ENCODE results near the gene NEBL.

NEBL gene

DNA sequence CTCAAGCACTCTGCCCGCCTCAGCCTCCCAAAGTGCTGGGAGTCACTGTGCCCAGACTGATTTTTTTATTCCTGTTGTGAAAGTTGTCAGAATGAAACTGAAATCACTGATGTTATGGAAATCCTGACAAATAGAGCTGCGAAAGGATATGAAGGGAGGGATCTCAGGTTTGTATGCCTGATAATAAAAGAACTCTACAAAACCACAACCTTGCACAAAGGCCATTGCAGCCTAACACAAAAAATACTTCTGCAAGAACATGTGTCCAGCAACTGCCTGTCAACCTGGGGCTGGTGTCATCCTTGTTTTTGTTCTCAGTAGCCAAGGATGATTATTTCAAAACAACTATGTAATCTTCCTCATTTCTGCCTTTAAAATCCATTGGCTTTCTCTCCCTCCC, 126.1 kb downstream of the NEBL start:
- DNase-seq (ENCODE audit: low spot score): no peak

DNA sequence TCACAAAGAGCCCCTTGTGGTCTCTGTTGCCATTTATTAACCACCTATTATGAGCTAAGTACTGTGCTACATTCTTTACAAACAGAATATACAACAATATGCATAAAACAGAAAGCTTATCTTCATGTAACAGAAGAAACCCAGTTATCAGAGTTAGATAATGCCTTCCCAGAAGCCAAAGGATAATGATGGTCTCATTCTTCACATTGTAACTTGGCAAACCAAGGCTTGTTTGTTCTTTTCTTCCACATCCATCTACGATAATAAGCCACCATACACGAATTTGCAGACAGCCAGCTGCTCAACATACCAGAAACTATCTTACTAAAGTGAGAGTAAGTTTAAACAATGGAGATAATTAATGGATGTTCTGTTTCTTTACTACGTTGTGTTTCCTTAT, 127.6 kb downstream of the NEBL start:
- no peak for DNase-seq (ENCODE audit: low spot score)

DNA sequence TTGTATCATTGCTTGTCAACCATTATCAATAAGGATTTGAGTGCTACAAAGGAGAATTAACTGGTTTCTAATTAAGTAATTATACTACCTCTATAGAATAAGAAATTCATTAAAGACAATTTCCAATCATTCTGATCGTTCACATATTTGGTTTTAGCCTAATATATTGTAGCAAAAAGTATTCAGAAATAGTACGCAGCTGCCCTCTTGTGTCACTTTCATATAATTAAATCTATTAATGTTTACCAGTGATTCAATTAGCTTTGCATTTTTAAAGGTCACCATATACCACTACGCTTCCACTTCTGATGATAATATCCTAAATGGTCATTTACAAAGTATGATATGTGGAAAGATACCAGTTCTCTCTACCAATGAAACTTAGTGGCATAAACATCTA, 128.3 kb downstream of the NEBL start:
- no peak for DNase-seq (ENCODE audit: low spot score)

DNA sequence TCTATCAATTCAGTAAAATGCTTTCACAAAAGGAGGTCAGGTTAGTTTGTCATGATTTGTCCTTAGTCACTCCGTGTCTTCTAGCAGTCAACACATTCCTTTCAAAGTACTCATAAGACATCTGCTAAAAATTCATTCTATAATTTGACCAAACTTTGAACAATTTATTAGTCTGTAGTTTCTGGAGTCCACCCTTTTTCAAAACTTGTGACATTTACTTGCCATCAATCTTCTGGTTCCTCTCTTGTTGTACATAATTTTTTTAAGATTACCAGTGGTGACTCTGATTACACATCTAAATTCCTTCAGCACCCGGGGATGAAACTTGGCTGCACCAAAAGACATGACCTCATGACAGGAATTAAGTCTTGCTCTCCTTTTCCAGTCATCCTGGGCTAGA, 130.1 kb downstream of the NEBL start:
- peak; percentile 20 for DNase-seq (ENCODE audit: low spot score)

DNA sequence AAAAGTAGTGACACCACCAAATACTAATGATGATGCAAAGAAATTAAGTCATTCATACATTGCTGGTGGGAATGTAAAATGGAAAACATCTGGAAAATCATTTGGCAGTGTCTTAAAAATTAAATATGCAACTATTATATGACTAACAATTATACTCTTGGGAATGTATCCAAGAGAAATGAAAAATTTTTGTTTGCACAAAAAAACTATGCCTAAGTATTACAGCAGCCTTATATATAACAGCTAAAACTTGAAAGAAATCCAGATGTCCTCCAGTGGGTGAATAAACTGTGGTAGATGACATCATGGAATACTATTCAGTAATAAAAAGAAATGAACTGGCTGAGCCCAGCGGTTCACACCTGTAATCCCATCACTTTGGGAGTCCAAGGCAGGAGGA, 132.0 kb downstream of the NEBL start:
- no peak for DNase-seq (ENCODE audit: low spot score)

DNA sequence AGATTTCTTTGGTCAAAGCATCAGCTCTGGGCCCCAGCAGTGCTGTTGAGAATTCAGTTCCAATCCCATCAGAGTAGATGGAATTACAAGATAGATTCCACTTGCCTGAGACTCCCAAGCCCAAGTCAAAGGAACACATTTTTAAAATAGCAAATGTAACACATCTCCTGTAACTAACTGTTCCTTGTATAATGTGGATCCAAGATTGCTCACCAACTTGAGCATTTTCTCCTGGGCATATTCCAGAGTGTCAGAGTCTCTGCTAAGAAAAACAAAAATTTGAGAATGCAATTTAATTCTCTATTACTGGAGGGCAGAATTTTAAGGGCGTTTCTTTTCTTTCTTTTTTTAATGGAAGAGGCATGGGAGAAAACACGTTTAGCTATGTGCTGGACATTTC, 136.7 kb downstream of the NEBL start:
- no peak for DNase-seq (ENCODE audit: low spot score)

DNA sequence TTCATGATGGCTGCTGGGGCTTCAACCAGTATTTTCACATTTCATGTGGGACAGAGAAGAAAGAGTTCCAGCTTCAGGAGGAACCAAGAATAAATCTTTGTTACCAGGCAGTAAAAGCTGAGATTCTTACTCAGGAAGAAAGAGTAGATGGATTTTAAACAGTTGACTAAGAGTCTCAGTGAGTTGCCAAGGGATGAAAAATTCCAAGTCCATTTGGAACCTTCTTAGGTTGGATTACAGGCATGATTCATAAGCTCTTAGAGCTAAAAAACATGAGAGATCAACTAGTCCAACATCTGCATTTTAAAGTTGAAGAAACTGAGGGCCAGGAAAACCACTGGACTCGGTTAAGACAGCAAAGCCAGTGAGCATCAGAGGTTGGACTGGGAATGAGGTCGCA, 148.6 kb downstream of the NEBL start:
- DNase-seq (ENCODE audit: low spot score): no peak

DNA sequence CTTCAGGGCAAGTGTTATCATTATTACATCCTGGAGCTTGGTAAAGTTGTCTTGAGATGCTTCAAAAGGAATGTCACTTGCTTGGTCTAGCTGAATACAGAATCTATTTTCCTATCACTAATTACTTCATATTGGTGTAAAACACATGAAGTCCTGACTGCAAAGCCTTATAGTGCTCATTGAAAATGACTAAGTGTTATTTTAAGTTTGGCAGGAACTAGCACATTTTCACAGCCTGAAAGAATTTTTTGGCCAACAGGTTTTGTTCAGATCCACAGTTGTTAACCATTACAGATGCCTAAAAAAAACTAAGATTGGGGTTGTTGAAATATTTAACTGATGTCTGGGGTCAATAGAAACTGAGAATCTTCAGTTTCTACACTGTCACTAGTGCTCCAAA, 149.3 kb downstream of the NEBL start:
- no peak for DNase-seq (ENCODE audit: low spot score)

DNA sequence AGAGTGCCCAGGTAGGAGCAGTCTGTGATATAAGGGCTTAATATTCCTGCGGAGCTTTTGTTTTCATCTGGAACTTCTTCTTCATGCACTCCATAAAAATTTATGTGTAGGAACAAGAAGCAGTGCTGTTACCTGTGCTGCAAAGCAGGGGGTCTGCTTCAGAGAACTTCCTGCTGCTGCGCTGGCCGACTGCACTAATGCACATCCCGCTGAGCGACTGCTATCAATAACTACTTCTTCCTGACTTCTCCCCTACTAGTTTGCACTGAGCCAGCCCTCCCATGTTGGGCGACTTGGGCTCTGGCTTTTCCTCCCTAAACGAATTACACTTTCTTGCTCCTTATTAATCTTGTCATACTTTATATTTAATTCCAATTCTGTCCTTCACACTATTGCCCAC, 150.3 kb downstream of the NEBL start:
- no peak for DNase-seq (ENCODE audit: low spot score)

DNA sequence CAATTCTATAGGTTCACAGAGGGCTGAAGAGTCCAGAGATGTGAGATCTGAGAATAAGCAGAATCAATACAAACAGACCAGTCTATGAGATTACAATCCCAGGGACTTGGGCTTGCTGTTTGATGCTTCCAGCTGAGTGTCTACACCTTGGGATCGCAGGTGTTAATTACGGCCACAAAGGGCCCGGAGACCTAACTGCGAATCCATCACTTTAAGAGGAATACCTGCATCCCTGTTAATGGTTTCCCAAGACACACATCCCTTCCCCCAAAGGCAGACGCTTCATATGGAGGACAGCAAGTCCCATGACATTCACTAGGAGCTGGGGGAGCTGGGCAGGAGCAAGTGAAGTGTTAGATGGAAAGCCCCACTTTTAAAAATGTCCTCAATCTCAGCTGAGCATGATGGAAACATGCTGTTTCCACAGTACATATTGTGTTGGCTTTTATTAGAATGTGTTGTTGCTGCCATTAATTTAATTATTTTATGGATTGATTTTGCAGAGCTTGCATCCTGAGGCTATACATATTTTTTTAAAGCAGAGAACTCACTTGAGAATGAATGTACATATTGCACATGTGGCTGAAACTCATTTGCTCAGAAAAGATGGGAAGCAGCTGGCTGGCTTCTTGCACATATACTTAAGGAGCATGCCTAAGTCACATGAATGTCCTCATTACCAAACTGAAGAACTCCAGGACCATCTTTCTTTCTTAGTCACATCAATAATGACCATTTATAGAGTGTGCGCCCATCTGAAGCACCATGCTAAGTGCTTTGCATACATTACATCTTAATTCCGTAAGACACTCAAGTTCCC, 151.3 kb downstream of the NEBL start:
- no peak for DNase-seq (ENCODE audit: low spot score)

DNA sequence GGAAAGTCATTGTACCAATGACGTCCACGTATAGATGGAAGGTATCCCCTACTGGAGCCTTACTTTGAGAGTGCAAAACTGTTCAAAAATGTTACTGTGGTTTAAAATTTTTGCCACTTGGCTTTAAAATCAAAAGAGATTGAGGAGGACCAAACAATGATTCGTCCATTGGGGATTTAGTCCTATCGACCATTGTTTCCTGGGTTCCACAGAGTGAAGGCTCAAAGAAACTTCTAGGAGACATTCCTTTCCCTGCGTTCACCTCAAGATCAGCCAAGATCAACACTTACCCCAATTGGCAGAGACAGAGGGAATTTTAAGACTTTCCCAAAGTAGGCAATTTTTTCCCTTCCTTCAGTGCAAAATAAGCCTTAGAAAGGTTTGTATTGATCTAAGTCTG, 152.3 kb downstream of the NEBL start:
- DNase-seq (ENCODE audit: low spot score): no peak

DNA sequence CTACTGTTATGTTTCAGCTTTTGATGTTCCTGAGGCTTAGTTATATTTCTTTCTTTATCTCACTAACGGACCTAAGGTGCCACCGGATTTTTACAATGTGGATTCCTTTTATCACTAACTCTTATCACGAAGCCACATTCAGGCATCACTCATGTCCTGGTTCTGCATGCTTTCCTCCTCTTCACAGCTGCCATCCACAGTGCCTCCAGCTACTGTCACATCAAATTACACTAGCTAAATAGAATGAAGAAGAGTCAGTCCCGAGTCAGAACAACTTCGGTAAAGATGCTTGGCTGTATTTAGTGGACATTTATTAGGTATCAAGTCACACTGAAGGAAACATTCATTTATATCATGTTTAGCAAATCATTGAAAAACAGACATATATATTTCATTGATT, 153.2 kb downstream of the NEBL start:
- DNase-seq (ENCODE audit: low spot score): no peak

DNA sequence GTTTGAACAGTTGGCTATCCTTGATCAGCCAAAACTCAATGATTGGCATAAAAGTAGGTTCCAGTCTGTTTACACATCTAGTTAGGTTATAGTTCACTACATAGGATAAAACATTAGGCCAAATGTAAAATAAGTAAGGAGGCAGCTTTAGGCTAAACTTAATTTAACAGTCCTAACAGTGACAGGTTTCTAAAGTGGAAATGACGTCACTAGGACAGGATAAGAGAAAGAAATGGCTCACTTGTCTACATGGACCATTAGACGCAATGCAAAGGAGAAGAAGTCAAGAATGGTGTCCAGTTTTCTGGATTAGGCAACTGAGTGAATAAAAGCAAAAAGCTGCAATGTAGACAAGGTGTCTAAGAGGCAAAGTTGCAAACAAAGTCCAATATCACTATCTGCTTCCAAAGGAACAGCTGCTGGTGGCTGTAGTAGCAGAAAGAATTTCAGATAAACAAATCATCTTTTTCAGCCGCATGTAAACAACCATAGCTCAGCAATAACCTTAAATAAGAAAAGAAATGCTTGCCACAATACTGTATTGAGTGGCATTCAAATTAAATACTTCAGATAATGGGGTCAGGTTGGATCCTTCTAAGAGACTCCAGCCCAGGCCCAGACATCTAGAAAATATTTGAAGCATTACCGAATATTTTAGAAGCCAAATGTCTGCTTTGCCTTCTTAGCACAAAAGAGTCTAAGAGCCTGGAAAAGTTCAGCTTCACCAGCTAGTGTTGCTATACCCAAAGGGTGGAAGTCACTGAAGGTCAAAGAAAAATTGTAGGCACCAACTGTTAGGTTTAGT, 154.2 kb downstream of the NEBL start:
- no peak for DNase-seq (ENCODE audit: low spot score)

DNA sequence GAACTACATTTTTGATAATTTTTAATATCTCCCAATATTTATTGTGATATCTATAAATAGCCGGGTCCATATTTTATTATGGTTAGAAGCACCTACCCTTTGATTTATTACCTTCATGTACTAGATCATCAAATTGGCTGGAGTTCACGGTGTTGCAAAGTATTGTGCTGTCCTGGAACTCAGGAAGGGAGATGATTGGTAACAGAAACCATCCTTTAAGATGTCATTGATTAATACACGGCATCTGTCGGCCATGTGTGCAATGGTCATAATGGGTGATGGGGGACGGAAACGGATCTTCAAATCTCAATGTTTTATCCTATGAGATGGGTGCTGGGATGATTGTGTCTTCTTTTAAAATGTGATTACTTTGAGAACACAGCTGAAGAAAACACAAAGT, 157.0 kb downstream of the NEBL start:
- no peak for DNase-seq (ENCODE audit: low spot score)

DNA sequence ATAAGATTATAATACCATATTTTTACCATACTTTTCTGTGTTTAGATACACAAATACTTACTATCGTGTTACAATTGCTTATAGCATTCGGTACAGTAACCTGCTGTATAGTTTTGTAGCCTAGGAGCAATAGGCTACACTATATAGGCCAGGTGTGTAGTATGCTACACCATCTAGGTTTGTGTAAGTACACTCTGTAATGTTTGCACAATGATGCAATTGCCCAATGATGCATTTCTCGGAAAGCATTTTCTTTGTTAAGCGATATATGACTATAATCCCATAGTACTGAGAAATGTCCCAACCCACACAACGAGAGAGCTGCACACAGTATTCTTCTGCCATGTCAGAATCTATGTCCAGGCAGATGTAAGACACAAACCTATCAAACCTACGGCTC, 160.0 kb downstream of the NEBL start:
- DNase-seq (ENCODE audit: low spot score): no peak
